ENCODE data around the gene CACNA2D1. TPM values are rescaled to one million over a fixed set of nuclear protein-coding genes. Genes with fewer than 3 reads are reported as not detected.

Gene CACNA2D1
- total RNA-seq, 1 donor: 63.5 TPM

- DNase-seq (ENCODE audit: low read depth): no peak
- no peak overlapping the region for H3K4me3 ChIP-seq (ENCODE audit: low read depth, low read length)
- TF ChIP-seq CTCF (IDR thresholded peaks at IDR 0.05; ENCODE audit: insufficient read depth, low read depth, low read length): no peak
Measured at GRCh38 chr7:82318786-82319185, 124.8 kb downstream of the CACNA2D1 start.

GRCh38 chr7:82317760-82318159, 125.8 kb downstream of the CACNA2D1 start:
- TF ChIP-seq CTCF (IDR thresholded peaks at IDR 0.05; ENCODE audit: insufficient read depth, low read depth, low read length): no peak
- H3K4me3 ChIP-seq (ENCODE audit: low read depth, low read length): no peak overlapping the region
- DNase-seq (ENCODE audit: low read depth): no peak

- H3K4me3 ChIP-seq (ENCODE audit: low read depth, low read length): no peak overlapping the region
- DNase-seq (ENCODE audit: low read depth): no peak
- no peak for TF ChIP-seq CTCF (IDR thresholded peaks at IDR 0.05; ENCODE audit: insufficient read depth, low read depth, low read length)
Measured at GRCh38 chr7:82317257-82317721, 126.3 kb downstream of the CACNA2D1 start.

- no peak for TF ChIP-seq CTCF (IDR thresholded peaks at IDR 0.05; ENCODE audit: insufficient read depth, low read depth, low read length)
- no peak for DNase-seq (ENCODE audit: low read depth)
- H3K4me3 ChIP-seq (ENCODE audit: low read depth, low read length): no peak overlapping the region
Measured at GRCh38 chr7:82313269-82313668, 130.3 kb downstream of the CACNA2D1 start.

- no peak for TF ChIP-seq CTCF (IDR thresholded peaks at IDR 0.05; ENCODE audit: insufficient read depth, low read depth, low read length)
- DNase-seq (ENCODE audit: low read depth): no peak
- H3K4me3 ChIP-seq (ENCODE audit: low read depth, low read length): no peak overlapping the region
Measured at GRCh38 chr7:82312646-82313045, 130.9 kb downstream of the CACNA2D1 start.

GRCh38 chr7:82305347-82306005, 138.1 kb downstream of the CACNA2D1 start:
- no peak for DNase-seq (ENCODE audit: low read depth)
- H3K4me3 ChIP-seq (ENCODE audit: low read depth, low read length): no peak overlapping the region
- TF ChIP-seq CTCF (IDR thresholded peaks at IDR 0.05; ENCODE audit: insufficient read depth, low read depth, low read length): no peak

- no peak overlapping the region for H3K4me3 ChIP-seq (ENCODE audit: low read depth, low read length)
- no peak for TF ChIP-seq CTCF (IDR thresholded peaks at IDR 0.05; ENCODE audit: insufficient read depth, low read depth, low read length)
Measured at GRCh38 chr7:82294865-82295264, 148.7 kb downstream of the CACNA2D1 start.

More at GRCh38 chr7:82294865-82295264, 148.7 kb downstream of the CACNA2D1 start:
- DNase-seq (ENCODE audit: low read depth): no peak

All from fibroblast of villous mesenchyme (primary cell).